HL-60 (cell line): Measurements from ENCODE around the gene GRM8.

Experiments
- DNase-seq, 2 experiments: peaks; one replicate each; pipeline ENCODE4 v3.0.0-alpha.2; 2010 to 2020; ENCODE audit warnings: low read depth in 1 of 2, low spot score in 1 of 2
- H3K27ac ChIP-seq: fragments of 250-450 bp; sonication (Bioruptor Pico); replicated peaks from 2 replicates; pipeline ENCODE4 v1.5.1; 2020; ENCODE audit warnings: mild to moderate bottlenecking, moderate library complexity
- H3K27me3 ChIP-seq: fragments of 250-450 bp; sonication (Bioruptor Pico); 2 replicates; pipeline ENCODE4 v1.5.1; 2021; ENCODE audit warnings: mild to moderate bottlenecking, moderate library complexity; ENCODE audit not compliant: insufficient read depth, poor library complexity, severe bottlenecking
- H3K4me3 ChIP-seq: replicated peaks from 2 replicates; pipeline ENCODE4 v1.5.1; 2011; ENCODE audit warnings: mild to moderate bottlenecking, control low read depth, low read length; ENCODE audit not compliant: insufficient read depth
- CTCF ChIP-seq: IDR thresholded peaks from one replicate; pipeline ENCODE4 v1.5.1; 2011; ENCODE audit warnings: low read length, control low read depth, inconsistent platforms; ENCODE audit not compliant: insufficient read depth
- GABPA ChIP-seq: IDR thresholded peaks from 2 replicates; pipeline ENCODE4 v1.6.1; 2012; ENCODE audit warnings: low read depth
- POLR2AphosphoS5 ChIP-seq: IDR thresholded peaks from 2 replicates; pipeline ENCODE4 v1.6.1; 2012; ENCODE audit warnings: low read depth
- REST ChIP-seq: IDR thresholded peaks from 2 replicates; pipeline ENCODE4 v1.6.1; 2012; ENCODE audit warnings: low read depth; ENCODE audit not compliant: insufficient replicate concordance
- SPI1 ChIP-seq: IDR thresholded peaks from 2 replicates; pipeline ENCODE4 v1.6.1; 2012; ENCODE audit warnings: low read depth, mild to moderate bottlenecking, borderline replicate concordance

Gene GRM8

GRCh38 chr7:126723966-126724544, 528.7 kb downstream of the GRM8 start:
- H3K4me3 ChIP-seq: no peak overlapping the region
- H3K27me3 ChIP-seq: no peaks in the 10 kb centered on the region
- TF ChIP-seq REST: no peak
- TF ChIP-seq SPI1: no peak
- no peak for TF ChIP-seq POLR2AphosphoS5
- TF ChIP-seq CTCF: no peak
- no peak for TF ChIP-seq GABPA

GRCh38 chr7:126720232-126720631, 532.5 kb downstream of the GRM8 start:
- no peak for DNase-seq
- TF ChIP-seq REST (no peak), POLR2AphosphoS5 (no peak), SPI1 (no peak)
- Histone ChIP-seq H3K27me3 (no peaks in the 10 kb centered on the region), H3K27ac (no peak overlapping the region), H3K4me3 (no peak overlapping the region)

More at GRCh38 chr7:126723966-126724544, 528.7 kb downstream of the GRM8 start:
- DNase-seq: no peak
- no peak overlapping the region for H3K27ac ChIP-seq

GRCh38 chr7:126718419-126718818, 534.3 kb downstream of the GRM8 start:
- DNase-seq: no peak
- no peak overlapping the region for H3K27ac ChIP-seq
- no peaks in the 10 kb centered on the region for H3K27me3 ChIP-seq
- TF ChIP-seq GABPA: no peak
- TF ChIP-seq REST: no peak
- no peak for TF ChIP-seq SPI1
- TF ChIP-seq CTCF: no peak
- no peak for TF ChIP-seq POLR2AphosphoS5
- H3K4me3 ChIP-seq: no peak overlapping the region

GRCh38 chr7:126716321-126716720, 536.4 kb downstream of the GRM8 start:
- H3K4me3 ChIP-seq: no peak overlapping the region
- TF ChIP-seq GABPA: no peak
- TF ChIP-seq SPI1: no peak
- TF ChIP-seq CTCF: no peak
- TF ChIP-seq REST: no peak
- no peak for TF ChIP-seq POLR2AphosphoS5
- DNase-seq: no peak
- no peaks in the 10 kb centered on the region for H3K27me3 ChIP-seq
- H3K27ac ChIP-seq: no peak overlapping the region
